Chondrocyte (in vitro differentiated cells): ENCODE results near the gene SHOC2. TPM values are rescaled to one million over a fixed set of nuclear protein-coding genes. Genes with fewer than 3 reads are reported as not detected.

Experiments used
- DNase-seq: peaks from one replicate; pipeline ENCODE4 v3.0.0; 2021; ENCODE audit warnings: mixed read lengths, low spot score
- H3K27ac Mint-ChIP-seq: one replicate; pipeline ENCODE4 v1.8.0; 2021; ENCODE audit warnings: mild to moderate bottlenecking, moderate library complexity, mixed read lengths; ENCODE audit not compliant: unreplicated experiment
- H3K27me3 Mint-ChIP-seq: 2 replicates; pipeline ENCODE4 v1.8.0; 2021; ENCODE audit warnings: low read depth, mixed read lengths
- H3K36me3 Mint-ChIP-seq: 2 replicates; pipeline ENCODE4 v1.8.0; 2021; ENCODE audit warnings: low read depth, mixed read lengths
- H3K4me1 Mint-ChIP-seq: 2 replicates; pipeline ENCODE4 v1.8.0; 2021; ENCODE audit warnings: low read depth, mild to moderate bottlenecking, mixed read lengths
- H3K4me3 Mint-ChIP-seq: one replicate; pipeline ENCODE4 v1.8.0; 2021; ENCODE audit warnings: mild to moderate bottlenecking, moderate library complexity, mixed read lengths; ENCODE audit not compliant: unreplicated experiment
- H3K9me3 Mint-ChIP-seq: 2 replicates; pipeline ENCODE4 v1.8.0; 2021; ENCODE audit warnings: low read depth, mixed read lengths
- total RNA-seq: library from RNA; stranded (reverse); gene quantifications from 3 replicates; pipeline ENCODE4 v1.2.1, GENCODE V29; 2021
- TF ChIP-seq, protein P1 (sequence below): fragments of 200-600 bp; sonication (generic); IDR thresholded peaks from 2 replicates; pipeline ENCODE4 v1.5.0; 2021; ENCODE audit warnings: antibody characterized with exemption, mild to moderate bottlenecking, moderate library complexity

Gene SHOC2
- total RNA-seq, 1 donor from 2014 or later, result 65.9 TPM

- peaks cover 14% of the 10 kb centered on the region for H3K36me3 Mint-ChIP-seq
- no peaks in the 10 kb centered on the region for H3K27me3 Mint-ChIP-seq
- no peaks in the 10 kb centered on the region for H3K9me3 Mint-ChIP-seq
- DNase-seq, result no peak
- H3K4me3 Mint-ChIP-seq, result no peak overlapping the region
- no peak overlapping the region for H3K27ac Mint-ChIP-seq
- TF ChIP-seq, protein P1, sequence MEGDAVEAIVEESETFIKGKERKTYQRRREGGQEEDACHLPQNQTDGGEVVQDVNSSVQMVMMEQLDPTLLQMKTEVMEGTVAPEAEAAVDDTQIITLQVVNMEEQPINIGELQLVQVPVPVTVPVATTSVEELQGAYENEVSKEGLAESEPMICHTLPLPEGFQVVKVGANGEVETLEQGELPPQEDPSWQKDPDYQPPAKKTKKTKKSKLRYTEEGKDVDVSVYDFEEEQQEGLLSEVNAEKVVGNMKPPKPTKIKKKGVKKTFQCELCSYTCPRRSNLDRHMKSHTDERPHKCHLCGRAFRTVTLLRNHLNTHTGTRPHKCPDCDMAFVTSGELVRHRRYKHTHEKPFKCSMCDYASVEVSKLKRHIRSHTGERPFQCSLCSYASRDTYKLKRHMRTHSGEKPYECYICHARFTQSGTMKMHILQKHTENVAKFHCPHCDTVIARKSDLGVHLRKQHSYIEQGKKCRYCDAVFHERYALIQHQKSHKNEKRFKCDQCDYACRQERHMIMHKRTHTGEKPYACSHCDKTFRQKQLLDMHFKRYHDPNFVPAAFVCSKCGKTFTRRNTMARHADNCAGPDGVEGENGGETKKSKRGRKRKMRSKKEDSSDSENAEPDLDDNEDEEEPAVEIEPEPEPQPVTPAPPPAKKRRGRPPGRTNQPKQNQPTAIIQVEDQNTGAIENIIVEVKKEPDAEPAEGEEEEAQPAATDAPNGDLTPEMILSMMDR, result no peak
- peaks cover 3% of the 10 kb centered on the region for H3K4me1 Mint-ChIP-seq
Measured at GRCh38 chr10:111007486-111007885, 88.1 kb downstream of the SHOC2 start.

DNA sequence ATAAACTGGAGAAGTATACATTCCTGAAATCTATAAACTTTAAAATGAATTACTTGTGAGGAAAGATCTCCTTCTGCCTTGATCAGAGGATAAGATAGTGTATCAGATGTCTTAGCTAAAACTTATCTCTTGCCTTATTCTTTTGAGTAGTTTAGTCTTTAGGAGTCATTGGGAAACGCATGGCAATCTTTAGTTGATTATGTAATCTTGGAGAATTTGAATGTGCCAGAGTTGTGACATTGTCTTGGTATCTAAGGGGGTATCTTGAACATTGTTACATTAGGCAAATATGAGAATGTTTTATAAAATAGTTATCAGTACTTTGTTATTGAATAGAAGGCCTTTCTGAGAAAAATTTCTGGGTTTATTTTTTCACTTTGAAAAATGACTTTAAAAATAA, 95.8 kb downstream of the SHOC2 start:
- Mint-ChIP-seq H3K27ac (no peak overlapping the region), H3K4me3 (no peak overlapping the region), H3K27me3 (no peaks in the 10 kb centered on the region), H3K4me1 (no peaks in the 10 kb centered on the region), H3K9me3 (no peaks in the 10 kb centered on the region), H3K36me3 (peaks cover 10% of the 10 kb centered on the region)
- TF ChIP-seq, protein P1, result no peak
- DNase-seq, result no peak

GRCh38 chr10:111017098-111017497, 97.7 kb downstream of the SHOC2 start:
- TF ChIP-seq, protein P1, result no peak
- DNase-seq, result no peak
- Mint-ChIP-seq H3K9me3 (no peaks in the 10 kb centered on the region), H3K4me3 (no peak overlapping the region), H3K4me1 (no peaks in the 10 kb centered on the region), H3K36me3 (peaks cover 14% of the 10 kb centered on the region), H3K27me3 (no peaks in the 10 kb centered on the region), H3K27ac (no peak overlapping the region)

DNA sequence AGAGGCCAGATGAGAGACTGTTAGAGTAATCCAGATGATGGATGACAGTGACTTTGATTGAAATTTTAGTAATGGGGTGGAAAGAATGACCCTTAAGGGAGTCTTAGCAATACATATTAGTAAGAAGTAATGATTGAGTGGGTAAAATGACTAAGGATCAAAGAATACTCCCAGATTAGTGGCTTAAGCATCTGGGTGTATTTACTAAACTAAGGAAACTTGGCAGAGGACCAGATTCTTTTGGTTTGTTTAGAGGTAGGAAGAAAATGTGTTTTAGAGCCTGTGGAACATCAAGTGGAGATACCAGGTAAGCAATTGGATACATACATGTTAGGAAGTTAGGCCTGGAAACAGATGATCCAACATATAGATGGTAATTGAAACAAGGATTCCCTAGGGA, 98.6 kb downstream of the SHOC2 start:
- Mint-ChIP-seq H3K27me3 (no peaks in the 10 kb centered on the region), H3K9me3 (peaks cover under 1% of the 10 kb centered on the region), H3K27ac (no peak overlapping the region), H3K4me3 (no peak overlapping the region), H3K4me1 (no peaks in the 10 kb centered on the region), H3K36me3 (peaks cover 19% of the 10 kb centered on the region)
- DNase-seq, result no peak
- TF ChIP-seq, protein P1, result no peak

DNA sequence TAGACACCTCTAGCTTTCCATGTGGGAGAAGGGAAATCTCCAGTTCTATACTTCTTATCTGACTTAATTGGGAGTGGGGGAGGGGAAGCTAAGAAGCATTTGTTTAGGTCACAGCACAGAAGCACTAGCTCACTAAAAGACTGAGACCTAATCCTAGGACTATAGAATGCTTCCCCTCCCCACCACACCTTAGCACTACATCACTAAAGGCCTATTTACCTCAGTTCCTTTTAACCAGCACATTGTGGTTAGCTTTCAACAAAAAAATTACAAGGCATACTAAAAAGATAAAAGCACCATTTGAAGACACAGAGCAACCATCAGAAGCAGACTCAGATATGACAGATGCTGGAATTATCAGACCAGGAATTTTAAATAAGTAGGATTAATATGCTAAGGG, 103.7 kb downstream of the SHOC2 start:
- TF ChIP-seq, protein P1, result no peak
- Mint-ChIP-seq H3K4me3 (no peak overlapping the region), H3K27me3 (no peaks in the 10 kb centered on the region), H3K36me3 (peaks cover 32% of the 10 kb centered on the region), H3K4me1 (no peaks in the 10 kb centered on the region), H3K9me3 (peaks cover 20% of the 10 kb centered on the region), H3K27ac (no peak overlapping the region)
- DNase-seq, result no peak
